Adrenal gland (tissue), 12 donors: ENCODE results near the gene REEP3. TPM values are rescaled to one million over a fixed set of nuclear protein-coding genes. Genes with fewer than 3 reads are reported as not detected.
A peak's percentile ranks its signal among the peaks of the same experiment; 100 is the strongest.

ENCODE experiments used
- DNase-seq, 7 donors: peaks; one replicate each; pipeline ENCODE4 v3.0.0-alpha.2; 2019 to 2020
- H3K27ac ChIP-seq, 5 donors: fragments of 200-600 bp; sonication (generic) in 4 of 5; 1 replicate in 3 of 5; 2 replicates in 2 of 5; pipeline versions ENCODE4 v1.5.1 to v1.8.0; 2016 to 2020; ENCODE audit warnings: mild to moderate bottlenecking in 1 of 5
- H3K27me3 ChIP-seq: fragments of 200-600 bp; 2 replicates; pipeline ENCODE4 v1.8.0; 2021
- H3K36me3 ChIP-seq, 2 donors: fragments of 200-600 bp; replicated peaks in 1 of 2; 1 replicate in 1 of 2; 2 replicates in 1 of 2; pipeline versions ENCODE4 v1.5.1 to v1.8.0; 2018 to 2022
- H3K4me1 ChIP-seq, 2 donors: fragments of 200-600 bp; replicated peaks in 1 of 2; 1 replicate in 1 of 2; 2 replicates in 1 of 2; pipeline versions ENCODE4 v1.5.1 to v1.8.0; 2018 to 2021
- H3K4me3 ChIP-seq, 4 donors: fragments of 200-600 bp; sonication (generic) in 3 of 4; one replicate each; pipeline ENCODE4 v1.5.1; 2016 to 2018
- H3K9me3 ChIP-seq, 3 donors: fragments of 200-600 bp; sonication (generic) in 1 of 3; replicated peaks in 1 of 3; 1 replicate in 2 of 3; 2 replicates in 1 of 3; pipeline versions ENCODE4 v1.5.1 to v1.8.0; 2016 to 2021
- CTCF ChIP-seq, 6 experiments: fragments of 450-650 bp in 4 of 6; fragments of 200-600 bp in 2 of 6; sonication (generic) in 1 of 6; IDR thresholded peaks; 1 replicate in 5 of 6; 2 replicates in 1 of 6; pipeline versions ENCODE4 v1.5.1 to v1.8.0; 2016 to 2021; ENCODE audit warnings: antibody characterized with exemption in 6 of 6, mild to moderate bottlenecking in 2 of 6, moderate library complexity in 1 of 6
- POLR2A ChIP-seq, 2 donors: fragments of 450-650 bp; IDR thresholded peaks; one replicate each; pipeline ENCODE4 v1.6.1; 2017; ENCODE audit warnings: antibody characterized with exemption in 2 of 2, mild to moderate bottlenecking in 2 of 2, moderate library complexity in 1 of 2
- WGBS, 4 donors: extraction: QIAGEN DNeasy Blood & Tissue Kit in 2 of 4; methylation state at CpG; one replicate each; pipeline versions ENCODE4 v1.1.5 to v1.1.7; 2013 to 2017; 5-methylcytosine and 5-hydroxymethylcytosine counted together
- intact Hi-C, 2 donors: fragments of 100-400 bp; cut with DNase I; formaldehyde crosslinking; loops; one replicate each; pipeline versions ENCODE4 v1.14.1 to v1.15.0; 2022 to 2023
- polyA plus RNA-seq, 3 donors: library from polyadenylated mRNA; stranded (reverse); fragments of 200-250 nt in 2 of 3; fragments of 350-450 nt in 1 of 3; fragmentation: Illumina TruSeq in 1 of 3; extraction: RNeasy Lipid Tissue Mini Kit (QIAGEN cat#74804) in 1 of 3; gene quantifications; one replicate each; pipeline ENCODE4 v1.2.3, GENCODE V29; 2013 to 2014
- total RNA-seq, 9 donors: library from RNA; depleted of rRNA in 4 of 9; stranded (reverse); fragments of >200 nt in 4 of 9; fragments of 120-200 nt in 1 of 9; fragmentation: NEBNext Ultra II Directional in 1 of 9; extraction: Animal tissue kit (Norgen Biotek cat#: 25700) in 1 of 9; gene quantifications; one replicate each; pipeline versions ENCODE4 v1.1.0 to v1.2.4, GENCODE V29; 2013 to 2023
- donor health status: healthy with polysubstance abuse.
- donor health status: Bipolar disorder and iron deficiency.
- donor health status: DM: yes; HTN: yes; CAD: no.
- donor health status: DM: no; HTN: no; CAD: no.
- donor health status: DM: no; HTN: no; CAD: no.
- donor health status: DM: yes; HTN: yes; CAD: no.

The REEP3 gene
- total and polyA plus RNA-seq, 12 donors = 5.1 to 79.8 (median 48.1) TPM

GRCh38 chr10:63641799-63642198 lies 120.6 kb downstream of the REEP3 start:
- no peaks in the 10 kb centered on the region for H3K27me3 ChIP-seq
- peaks cover 0 to 8% of the 10 kb centered on the region in 2 donors for H3K4me1 ChIP-seq
- H3K27ac ChIP-seq = no peak overlapping the region
- no peaks in the 10 kb centered on the region for H3K36me3 ChIP-seq
- H3K9me3 ChIP-seq = no peaks in the 10 kb centered on the region
- no peak overlapping the region for H3K4me3 ChIP-seq
- intact Hi-C loops = no loop called here
- no peak for DNase-seq
- TF ChIP-seq CTCF (IDR thresholded peaks at IDR 0.05) (no peak), POLR2A (IDR thresholded peaks at IDR 0.05) (no peak)
- 85 to 92% (median 88%) methylated on average over 5 of the region's 5 CpGs for WGBS, 4 donors

- H3K9me3 ChIP-seq = no peaks in the 10 kb centered on the region
- H3K27ac ChIP-seq = peak overlapping the region in 1 of 5 donors; percentile 7
- TF ChIP-seq CTCF (IDR thresholded peaks at IDR 0.05) (no peak), POLR2A (IDR thresholded peaks at IDR 0.05) (no peak)
- intact Hi-C loops = no loop called here
- H3K4me1 ChIP-seq = peaks cover 0 to 8% of the 10 kb centered on the region in 2 donors
- no peak for DNase-seq
- H3K4me3 ChIP-seq = no peak overlapping the region
- H3K36me3 ChIP-seq = no peaks in the 10 kb centered on the region
- H3K27me3 ChIP-seq = no peaks in the 10 kb centered on the region
- WGBS, 4 donors = 78 to 90% (median 83%) methylated on average over 5 of the region's 5 CpGs
Measured at GRCh38 chr10:63642808-63643207, 121.6 kb downstream of the REEP3 start.

- 67 to 75% (median 71%) methylated on average over 4 of the region's 4 CpGs for WGBS, 4 donors
- intact Hi-C loops = no loop called here
- Histone ChIP-seq H3K27me3 (no peaks in the 10 kb centered on the region), H3K4me3 (no peak overlapping the region), H3K9me3 (no peaks in the 10 kb centered on the region), H3K27ac (peak overlapping the region in 2 of 5 donors; percentile 35 to 51), H3K4me1 (peaks cover 0 to 8% of the 10 kb centered on the region in 2 donors), H3K36me3 (no peaks in the 10 kb centered on the region)
- no peak for TF ChIP-seq CTCF (IDR thresholded peaks at IDR 0.05)
- no peak for TF ChIP-seq POLR2A (IDR thresholded peaks at IDR 0.05)
- DNase-seq = no peak
Measured at GRCh38 chr10:63644418-63645142, 123.4 kb downstream of the REEP3 start.

- TF ChIP-seq POLR2A (IDR thresholded peaks at IDR 0.05) = no peak
- no peak for TF ChIP-seq CTCF (IDR thresholded peaks at IDR 0.05)
- Histone ChIP-seq H3K4me3 (no peak overlapping the region), H3K36me3 (no peaks in the 10 kb centered on the region), H3K4me1 (peaks cover 0 to 8% of the 10 kb centered on the region in 2 donors), H3K27ac (peak overlapping the region in 2 of 5 donors; percentile 44 to 51), H3K9me3 (no peaks in the 10 kb centered on the region), H3K27me3 (no peaks in the 10 kb centered on the region)
- intact Hi-C loops = no loop called here
- 91 to 100% (median 94%) methylated on average over 2 of the region's 2 CpGs for WGBS, 4 donors
- no peak for DNase-seq
Measured at GRCh38 chr10:63645195-63645594, 124.0 kb downstream of the REEP3 start.
